Stimulated activated naive CD8-positive, alpha-beta T cell treated with anti-CD3 and anti-CD28 coated beads, Interleukin-15, Interleukin-2, amounts not matched to agents 100 ng/mL and 50 ng/mL, for 24 hours (primary cell): ENCODE results near the gene CRP.
"Not testable (repeated sequence)": the region's sequence is repeated elsewhere in the genome, so short reads cannot be mapped to it uniquely, and the experiment has no call there.

ENCODE experiments used
- H3K27ac Mint-ChIP-seq: one replicate; pipeline ENCODE4 v1.8.0; 2021; ENCODE audit warnings: mild to moderate bottlenecking, mixed read lengths
- H3K27me3 Mint-ChIP-seq: one replicate; pipeline ENCODE4 v1.8.0; 2021; ENCODE audit warnings: mixed read lengths
- H3K36me3 Mint-ChIP-seq: one replicate; pipeline ENCODE4 v1.8.0; 2021; ENCODE audit warnings: low read depth, mixed read lengths
- H3K4me1 Mint-ChIP-seq: one replicate; pipeline ENCODE4 v1.8.0; 2021; ENCODE audit warnings: low read depth, mixed read lengths
- H3K4me3 Mint-ChIP-seq: one replicate; pipeline ENCODE4 v1.8.0; 2021; ENCODE audit warnings: mild to moderate bottlenecking, mixed read lengths
- H3K9me3 Mint-ChIP-seq: one replicate; pipeline ENCODE4 v1.8.0; 2021; ENCODE audit warnings: mixed read lengths

CRP gene

GRCh38 chr1:159715855-159716254, 1.5 kb upstream of the CRP start:
- peaks cover 27% of the 10 kb centered on the region for H3K9me3 Mint-ChIP-seq
- no peak overlapping the region for H3K4me3 Mint-ChIP-seq
- H3K36me3 Mint-ChIP-seq: peaks cover 3% of the 10 kb centered on the region
- H3K4me1 Mint-ChIP-seq: no peaks in the 10 kb centered on the region
- peaks cover 28% of the 10 kb centered on the region for H3K27me3 Mint-ChIP-seq
- no peak overlapping the region for H3K27ac Mint-ChIP-seq

- no peaks in the 10 kb centered on the region for H3K4me1 Mint-ChIP-seq
- peaks cover 8% of the 10 kb centered on the region for H3K27me3 Mint-ChIP-seq
- H3K36me3 Mint-ChIP-seq: no peaks in the 10 kb centered on the region
- no peak overlapping the region for H3K4me3 Mint-ChIP-seq
- peaks cover 2% of the 10 kb centered on the region for H3K9me3 Mint-ChIP-seq
- no peak overlapping the region for H3K27ac Mint-ChIP-seq
Measured at GRCh38 chr1:159712080-159712479, 2.3 kb downstream of the CRP start.

- Mint-ChIP-seq H3K27ac (no peak overlapping the region), H3K4me3 (no peak overlapping the region), H3K4me1 (no peaks in the 10 kb centered on the region), H3K9me3 (no peaks in the 10 kb centered on the region), H3K36me3 (no peaks in the 10 kb centered on the region), H3K27me3 (peaks cover 9% of the 10 kb centered on the region)
Measured at GRCh38 chr1:159707472-159708260, 6.7 kb downstream of the CRP start.

GRCh38 chr1:159705904-159706256, 8.5 kb downstream of the CRP start:
- Mint-ChIP-seq H3K27me3 (peaks cover 13% of the 10 kb centered on the region), H3K4me3 (no peak overlapping the region), H3K4me1 (no peaks in the 10 kb centered on the region), H3K9me3 (no peaks in the 10 kb centered on the region), H3K27ac (no peak overlapping the region), H3K36me3 (no peaks in the 10 kb centered on the region)

- Mint-ChIP-seq H3K27me3 (peaks cover 13% of the 10 kb centered on the region), H3K4me1 (no peaks in the 10 kb centered on the region), H3K9me3 (no peaks in the 10 kb centered on the region), H3K36me3 (no peaks in the 10 kb centered on the region), H3K4me3 (no peak overlapping the region), H3K27ac (no peak overlapping the region)
Measured at GRCh38 chr1:159705251-159705903, 9.0 kb downstream of the CRP start.

- Mint-ChIP-seq H3K4me1 (no peaks in the 10 kb centered on the region), H3K27me3 (peaks cover 13% of the 10 kb centered on the region), H3K27ac (no peak overlapping the region), H3K4me3 (no peak overlapping the region), H3K9me3 (no peaks in the 10 kb centered on the region), H3K36me3 (no peaks in the 10 kb centered on the region)
Measured at GRCh38 chr1:159704481-159704880, 9.9 kb downstream of the CRP start.

GRCh38 chr1:159700312-159700711, 14.1 kb downstream of the CRP start:
- no peak overlapping the region for H3K4me3 Mint-ChIP-seq
- H3K9me3 Mint-ChIP-seq: no peaks in the 10 kb centered on the region
- H3K27ac Mint-ChIP-seq: no peak overlapping the region

GRCh38 chr1:159699653-159700052, 14.7 kb downstream of the CRP start:
- no peaks in the 10 kb centered on the region for H3K36me3 Mint-ChIP-seq
- no peaks in the 10 kb centered on the region for H3K9me3 Mint-ChIP-seq
- no peak overlapping the region for H3K4me3 Mint-ChIP-seq
- H3K27ac Mint-ChIP-seq: no peak overlapping the region
- no peaks in the 10 kb centered on the region for H3K4me1 Mint-ChIP-seq
- H3K27me3 Mint-ChIP-seq: peaks cover 17% of the 10 kb centered on the region

More at GRCh38 chr1:159700312-159700711, 14.1 kb downstream of the CRP start:
- peaks cover 17% of the 10 kb centered on the region for H3K27me3 Mint-ChIP-seq
- no peaks in the 10 kb centered on the region for H3K36me3 Mint-ChIP-seq
- H3K4me1 Mint-ChIP-seq: no peaks in the 10 kb centered on the region

GRCh38 chr1:159699246-159699645, 15.1 kb downstream of the CRP start:
- H3K27me3 Mint-ChIP-seq: peaks cover 17% of the 10 kb centered on the region
- H3K4me3 Mint-ChIP-seq: no peak overlapping the region
- no peaks in the 10 kb centered on the region for H3K36me3 Mint-ChIP-seq
- no peaks in the 10 kb centered on the region for H3K9me3 Mint-ChIP-seq
- no peaks in the 10 kb centered on the region for H3K4me1 Mint-ChIP-seq
- H3K27ac Mint-ChIP-seq: no peak overlapping the region

GRCh38 chr1:159687511-159687910, 26.9 kb downstream of the CRP start:
- H3K27ac Mint-ChIP-seq: no peak overlapping the region
- no peaks in the 10 kb centered on the region for H3K9me3 Mint-ChIP-seq
- H3K27me3 Mint-ChIP-seq: peaks cover 31% of the 10 kb centered on the region
- no peaks in the 10 kb centered on the region for H3K4me1 Mint-ChIP-seq
- H3K36me3 Mint-ChIP-seq: no peaks in the 10 kb centered on the region
- H3K4me3 Mint-ChIP-seq: no peak overlapping the region

- H3K27ac Mint-ChIP-seq: no peak overlapping the region
- no peaks in the 10 kb centered on the region for H3K36me3 Mint-ChIP-seq
- no peaks in the 10 kb centered on the region for H3K9me3 Mint-ChIP-seq
- no peak overlapping the region for H3K4me3 Mint-ChIP-seq
- H3K27me3 Mint-ChIP-seq: peaks cover 26% of the 10 kb centered on the region
- no peaks in the 10 kb centered on the region for H3K4me1 Mint-ChIP-seq
Measured at GRCh38 chr1:159686599-159687299, 27.6 kb downstream of the CRP start.

- H3K4me3 Mint-ChIP-seq: no peak overlapping the region
Measured at GRCh38 chr1:159678939-159679338, 35.5 kb downstream of the CRP start.

GRCh38 chr1:159675046-159675445, 39.3 kb downstream of the CRP start:
- H3K27me3 Mint-ChIP-seq: peaks cover 17% of the 10 kb centered on the region
- H3K27ac Mint-ChIP-seq: no peak overlapping the region
- H3K9me3 Mint-ChIP-seq: no peaks in the 10 kb centered on the region
- H3K4me3 Mint-ChIP-seq: no peak overlapping the region
- no peaks in the 10 kb centered on the region for H3K4me1 Mint-ChIP-seq
- no peaks in the 10 kb centered on the region for H3K36me3 Mint-ChIP-seq

More at GRCh38 chr1:159678939-159679338, 35.5 kb downstream of the CRP start:
- no peak overlapping the region for H3K27ac Mint-ChIP-seq
- no peaks in the 10 kb centered on the region for H3K36me3 Mint-ChIP-seq
- peaks cover 9% of the 10 kb centered on the region for H3K27me3 Mint-ChIP-seq
- H3K4me1 Mint-ChIP-seq: no peaks in the 10 kb centered on the region
- no peaks in the 10 kb centered on the region for H3K9me3 Mint-ChIP-seq

- H3K9me3 Mint-ChIP-seq, H3K4me1 Mint-ChIP-seq, H3K4me3 Mint-ChIP-seq, H3K27ac Mint-ChIP-seq, H3K36me3 Mint-ChIP-seq: not testable (repeated sequence)
- H3K27me3 Mint-ChIP-seq: peaks cover 13% of the 10 kb centered on the region
Measured at GRCh38 chr1:159672390-159672789, 42.0 kb downstream of the CRP start.

GRCh38 chr1:159669338-159669737, 45.1 kb downstream of the CRP start:
- Mint-ChIP-seq H3K27me3 (peaks cover 12% of the 10 kb centered on the region), H3K4me1 (no peaks in the 10 kb centered on the region), H3K9me3 (no peaks in the 10 kb centered on the region), H3K36me3 (no peaks in the 10 kb centered on the region), H3K27ac (no peak overlapping the region), H3K4me3 (no peak overlapping the region)
